CD8-positive, alpha-beta memory T cell (primary cell): ENCODE measurements around the gene SOX30. TPM values are rescaled to one million over a fixed set of nuclear protein-coding genes. Genes with fewer than 3 reads are reported as not detected.
"Not testable (repeated sequence)": the region's sequence is repeated elsewhere in the genome, so short reads cannot be mapped to it uniquely, and the experiment has no call there.

Experiments
- CTCF ChIA-PET: fragments of 350-600 bp; sonication (Branson Sonifier 250); formaldehyde crosslinking; loops from one replicate; lab custom pipeline; 2021; ENCODE audit warnings: antibody characterized with exemption; lab: Charles Lee
- POLR2A ChIA-PET: fragments of 350-600 bp; sonication (Branson Sonifier 250); formaldehyde crosslinking; loops from one replicate; lab custom pipeline; 2021; ENCODE audit warnings: antibody characterized with exemption; lab: Charles Lee
- DNase-seq, 5 donors: peaks; one replicate each; pipeline versions ENCODE4 v3.0.0 to v3.0.0-alpha.2; 2020 to 2022; ENCODE audit warnings: mixed read lengths in 1 of 5
- H3K27ac ChIP-seq: one replicate; pipeline ENCODE4 v1.7.0; 2013; ENCODE audit warnings: low read depth, mild to moderate bottlenecking, low read length, moderate library complexity
- H3K27me3 ChIP-seq: 2 replicates; pipeline ENCODE4 v1.7.0; 2013; ENCODE audit warnings: low read length, mild to moderate bottlenecking; ENCODE audit not compliant: insufficient read depth, poor library complexity, severe bottlenecking
- H3K36me3 ChIP-seq: 2 replicates; pipeline ENCODE4 v1.7.0; 2013; ENCODE audit warnings: mild to moderate bottlenecking, low read length, moderate library complexity; ENCODE audit not compliant: insufficient read depth
- H3K4me1 ChIP-seq: 2 replicates; pipeline ENCODE4 v1.7.0; 2013; ENCODE audit warnings: mild to moderate bottlenecking, low read length, moderate library complexity; ENCODE audit not compliant: insufficient read depth
- H3K4me3 ChIP-seq: 2 replicates; pipeline ENCODE4 v1.7.0; 2013; ENCODE audit warnings: mild to moderate bottlenecking, low read length
- H3K9me3 ChIP-seq: 2 replicates; pipeline ENCODE4 v1.7.0; 2013; ENCODE audit warnings: mild to moderate bottlenecking, low read length
- H3K27ac Mint-ChIP-seq, 8 donors: one replicate each; pipeline ENCODE4 v1.8.0; 2020 to 2021; ENCODE audit warnings: mixed read lengths in 8 of 8, mild to moderate bottlenecking in 6 of 8, inconsistent platforms in 3 of 8, moderate library complexity in 3 of 8
- H3K27me3 Mint-ChIP-seq, 2 donors: one replicate each; pipeline ENCODE4 v1.8.0; 2020 to 2021; ENCODE audit warnings: mixed read lengths in 2 of 2, mild to moderate bottlenecking in 1 of 2, moderate library complexity in 1 of 2
- H3K36me3 Mint-ChIP-seq, 3 donors: one replicate each; pipeline ENCODE4 v1.8.0; 2020 to 2021; ENCODE audit warnings: mixed read lengths in 3 of 3, inconsistent platforms in 1 of 3, mild to moderate bottlenecking in 1 of 3
- H3K4me1 Mint-ChIP-seq, 3 donors: one replicate each; pipeline ENCODE4 v1.8.0; 2020 to 2021; ENCODE audit warnings: mixed read lengths in 3 of 3, inconsistent platforms in 1 of 3, mild to moderate bottlenecking in 1 of 3
- H3K4me3 Mint-ChIP-seq, 7 donors: one replicate each; pipeline ENCODE4 v1.8.0; 2020 to 2021; ENCODE audit warnings: mixed read lengths in 7 of 7, mild to moderate bottlenecking in 6 of 7, moderate library complexity in 4 of 7, inconsistent platforms in 2 of 7
- H3K9me3 Mint-ChIP-seq, 5 donors: one replicate each; pipeline ENCODE4 v1.8.0; 2020 to 2022; ENCODE audit warnings: mixed read lengths in 5 of 5, mild to moderate bottlenecking in 3 of 5, moderate library complexity in 2 of 5, inconsistent platforms in 1 of 5
- polyA plus RNA-seq: library from polyadenylated mRNA; unstranded; fragments of 300-500 nt; fragmentation: Illumina TruSeq; gene quantifications from one replicate; pipeline ENCODE4 v1.2.3, GENCODE V29; 2021
- total RNA-seq, 2 experiments: library from RNA; stranded (reverse); gene quantifications; one replicate each; pipeline ENCODE4 v1.2.3, GENCODE V29; 2021

Gene SOX30
- total and polyA plus RNA-seq, 3 experiments from 2014 or later = 0.09 to 0.28 (median 0.11) TPM

DNA sequence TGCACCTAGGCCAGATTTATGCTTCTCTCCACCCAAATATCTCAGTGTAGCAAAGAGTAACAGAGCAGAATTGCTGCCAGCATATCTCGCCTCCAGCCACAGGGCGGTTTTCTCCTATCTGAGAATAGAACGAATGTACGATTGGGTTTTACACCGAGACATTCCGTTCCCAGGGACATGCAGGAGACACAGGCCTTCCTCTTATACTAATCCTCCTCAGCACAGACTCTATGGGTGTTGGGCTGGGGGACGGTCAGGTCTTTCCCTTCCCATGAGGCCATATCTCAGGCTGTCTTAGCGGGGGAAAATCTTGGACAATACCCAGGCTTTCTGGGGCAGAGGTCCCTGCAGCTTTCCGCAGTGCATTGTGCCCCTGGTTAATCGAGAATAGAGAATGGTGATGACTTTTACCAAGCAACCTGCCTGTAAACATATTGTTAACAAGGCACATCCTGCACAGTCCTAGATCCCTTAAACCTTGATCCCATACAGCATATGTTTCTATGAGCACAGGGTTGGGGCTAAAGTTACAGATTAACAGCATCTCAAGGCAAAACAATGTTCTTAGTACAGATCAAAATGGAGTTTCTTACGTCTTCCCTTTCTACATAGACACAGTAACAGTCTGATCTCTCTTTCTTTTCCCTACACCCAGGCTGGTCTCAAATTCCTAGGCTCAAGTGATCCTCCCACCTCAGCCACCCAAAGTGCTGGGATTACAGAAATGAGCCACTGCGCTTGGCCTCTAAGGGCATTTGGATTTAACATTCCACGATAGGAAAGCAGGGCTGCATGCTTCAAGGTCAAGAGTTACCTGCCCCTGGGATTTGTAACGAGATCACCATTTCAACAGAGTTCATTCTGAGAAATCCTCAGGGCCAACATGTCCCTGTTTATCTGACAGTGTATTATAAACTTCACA lies 34.3 kb upstream of the SOX30 start:
- H3K4me1 ChIP-seq, H3K27ac ChIP-seq, POLR2A ChIA-PET, H3K36me3 ChIP-seq, H3K9me3 Mint-ChIP-seq, H3K36me3 Mint-ChIP-seq, DNase-seq, H3K4me3 Mint-ChIP-seq, CTCF ChIA-PET, H3K4me1 Mint-ChIP-seq, H3K27me3 Mint-ChIP-seq, H3K27ac Mint-ChIP-seq, H3K27me3 ChIP-seq, H3K9me3 ChIP-seq, H3K4me3 ChIP-seq: not testable (repeated sequence)

DNA sequence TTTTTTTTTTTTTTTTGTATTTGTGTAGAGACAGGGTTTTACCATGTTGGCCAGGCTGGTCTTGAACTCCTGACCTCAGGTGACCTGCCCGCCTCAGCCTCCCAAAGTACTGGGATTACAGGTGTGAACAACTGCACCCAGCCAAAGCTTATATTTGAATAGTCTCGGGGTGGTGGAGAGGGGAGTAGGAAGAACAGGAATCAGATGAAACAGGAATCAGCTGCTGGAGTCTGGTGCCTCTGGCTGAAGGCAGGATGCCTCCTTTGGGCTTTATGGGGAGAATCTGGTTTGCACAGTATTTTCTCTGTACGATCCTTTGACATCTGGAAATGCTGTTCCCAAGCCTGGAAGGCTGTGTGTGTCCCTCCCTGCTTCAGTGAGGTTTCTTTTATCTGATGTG lies 30.0 kb upstream of the SOX30 start:
- Mint-ChIP-seq H3K4me1 (no peaks in the 10 kb centered on the region), H3K4me3 (no peak overlapping the region), H3K27me3 (peaks cover 0 to 4% of the 10 kb centered on the region in 2 donors), H3K9me3 (no peaks in the 10 kb centered on the region), H3K27ac (no peak overlapping the region), H3K36me3 (no peaks in the 10 kb centered on the region)
- POLR2A ChIA-PET = interaction anchor here (0.6 kb wide), 1 partner anchor 210 kb away, joined by 3 read pairs; no protein-coding TSS in a partner anchor
- H3K4me1 ChIP-seq = no peaks in the 10 kb centered on the region
- no peak for DNase-seq
- no peaks in the 10 kb centered on the region for H3K9me3 ChIP-seq
- CTCF ChIA-PET = interaction anchor here (0.6 to 0.7 kb wide), 2 partner anchors 198 to 242 kb away, joined by 3 to 4 read pairs; no protein-coding TSS in a partner anchor
- H3K27ac ChIP-seq = no peak overlapping the region
- no peak overlapping the region for H3K4me3 ChIP-seq
- H3K36me3 ChIP-seq = no peaks in the 10 kb centered on the region
- H3K27me3 ChIP-seq = no peaks in the 10 kb centered on the region

DNA sequence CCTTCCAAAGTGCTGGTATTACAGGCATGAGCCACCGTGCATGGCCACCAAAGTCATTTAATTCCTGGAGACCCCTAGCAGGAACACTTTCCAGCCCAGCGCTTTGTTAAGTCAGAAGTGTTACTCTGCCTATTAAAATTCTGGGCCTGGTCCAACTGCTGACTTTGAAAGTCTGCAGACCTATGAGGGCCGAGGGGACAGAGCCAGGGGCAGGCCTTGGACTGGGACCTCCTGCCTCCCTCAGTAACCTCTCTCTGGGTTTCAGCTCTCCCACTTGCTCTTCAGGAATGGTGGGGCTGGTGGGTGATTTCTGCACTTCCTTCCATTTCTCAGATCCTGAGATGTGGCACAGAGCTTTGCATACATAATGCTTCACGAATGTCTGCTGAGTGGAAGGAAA lies 28.8 kb upstream of the SOX30 start:
- no peaks in the 10 kb centered on the region for H3K9me3 Mint-ChIP-seq
- no peaks in the 10 kb centered on the region for H3K36me3 Mint-ChIP-seq
- Histone ChIP-seq H3K4me1 (no peaks in the 10 kb centered on the region), H3K27me3 (no peaks in the 10 kb centered on the region), H3K9me3 (no peaks in the 10 kb centered on the region), H3K4me3 (no peak overlapping the region), H3K36me3 (no peaks in the 10 kb centered on the region), H3K27ac (no peak overlapping the region)
- H3K27ac Mint-ChIP-seq = no peak overlapping the region
- ChIA-PET CTCF (interaction anchor here (1.2 to 1.5 kb wide), 2 partner anchors 10 to 14 kb away, joined by 3 to 4 read pairs; partner anchors contain the start of gene C5orf52), POLR2A (no interaction called here)
- DNase-seq = no peak
- H3K4me3 Mint-ChIP-seq = no peak overlapping the region
- no peaks in the 10 kb centered on the region for H3K4me1 Mint-ChIP-seq
- peaks cover 0 to 4% of the 10 kb centered on the region in 2 donors for H3K27me3 Mint-ChIP-seq

DNA sequence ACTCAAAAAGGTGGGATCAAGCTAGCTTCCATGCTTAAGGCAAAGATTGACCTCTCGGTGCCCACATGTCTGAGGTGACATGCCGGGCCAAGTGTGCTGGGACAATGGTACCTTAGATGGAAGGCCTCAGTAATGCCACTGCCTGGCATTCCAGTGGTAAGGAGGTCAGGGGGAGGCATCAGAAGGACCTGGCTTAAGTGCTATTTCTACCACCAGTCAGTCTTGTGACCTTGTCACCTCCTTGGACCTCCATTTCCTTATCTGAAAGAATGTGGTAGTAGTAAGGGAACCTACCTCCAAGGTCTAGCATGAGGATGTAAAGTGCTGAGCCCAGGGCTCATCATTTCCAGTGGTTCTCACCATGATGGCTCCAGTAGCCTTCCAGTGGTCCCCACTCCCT lies 28.0 kb upstream of the SOX30 start:
- Histone ChIP-seq H3K9me3 (no peaks in the 10 kb centered on the region), H3K27me3 (no peaks in the 10 kb centered on the region), H3K36me3 (no peaks in the 10 kb centered on the region), H3K27ac (no peak overlapping the region), H3K4me3 (no peak overlapping the region), H3K4me1 (no peaks in the 10 kb centered on the region)
- CTCF ChIA-PET = interaction anchor here (0.7 to 1.5 kb wide), 2 partner anchors 9 to 26 kb away, joined by 3 to 4 read pairs; partner anchors contain the start of gene C5orf52
- Mint-ChIP-seq H3K27me3 (peaks cover 0 to 4% of the 10 kb centered on the region in 2 donors), H3K4me3 (no peak overlapping the region), H3K27ac (no peak overlapping the region), H3K4me1 (no peaks in the 10 kb centered on the region), H3K9me3 (no peaks in the 10 kb centered on the region), H3K36me3 (no peaks in the 10 kb centered on the region)
- POLR2A ChIA-PET = no interaction called here
- no peak for DNase-seq

DNA sequence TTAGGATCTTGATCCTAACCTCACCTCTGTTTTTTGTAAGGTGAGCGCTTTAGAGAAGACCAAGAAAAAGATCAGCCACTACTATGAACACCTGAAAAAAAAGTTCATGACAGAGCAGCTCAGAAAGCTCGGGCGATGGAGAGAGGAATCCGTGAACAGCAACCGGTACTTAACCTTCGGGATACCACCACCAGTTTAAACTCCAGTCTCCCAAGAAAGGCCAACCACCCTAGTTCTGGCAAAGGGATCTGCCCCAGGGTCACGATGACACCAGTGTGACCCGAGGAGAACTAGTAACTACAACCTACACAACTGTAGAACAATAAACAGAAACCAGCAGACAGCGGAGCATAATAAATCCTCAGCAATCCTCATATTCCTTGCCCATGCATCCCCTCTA lies 27.6 kb upstream of the SOX30 start:
- H3K27ac Mint-ChIP-seq = no peak overlapping the region
- ChIA-PET POLR2A (no interaction called here), CTCF (interaction anchor here (1.5 kb wide), 1 partner anchor 9 kb away, joined by 4 read pairs; the partner anchor contains the start of gene C5orf52)
- H3K4me1 Mint-ChIP-seq = no peaks in the 10 kb centered on the region
- no peak overlapping the region for H3K4me3 Mint-ChIP-seq
- peaks cover 0 to 4% of the 10 kb centered on the region in 2 donors for H3K27me3 Mint-ChIP-seq
- no peaks in the 10 kb centered on the region for H3K9me3 ChIP-seq
- H3K36me3 Mint-ChIP-seq = no peaks in the 10 kb centered on the region
- H3K4me3 ChIP-seq = no peak overlapping the region
- no peaks in the 10 kb centered on the region for H3K4me1 ChIP-seq
- no peaks in the 10 kb centered on the region for H3K27me3 ChIP-seq
- no peaks in the 10 kb centered on the region for H3K36me3 ChIP-seq
- H3K27ac ChIP-seq = no peak overlapping the region
- H3K9me3 Mint-ChIP-seq = no peaks in the 10 kb centered on the region
- DNase-seq = no peak

DNA sequence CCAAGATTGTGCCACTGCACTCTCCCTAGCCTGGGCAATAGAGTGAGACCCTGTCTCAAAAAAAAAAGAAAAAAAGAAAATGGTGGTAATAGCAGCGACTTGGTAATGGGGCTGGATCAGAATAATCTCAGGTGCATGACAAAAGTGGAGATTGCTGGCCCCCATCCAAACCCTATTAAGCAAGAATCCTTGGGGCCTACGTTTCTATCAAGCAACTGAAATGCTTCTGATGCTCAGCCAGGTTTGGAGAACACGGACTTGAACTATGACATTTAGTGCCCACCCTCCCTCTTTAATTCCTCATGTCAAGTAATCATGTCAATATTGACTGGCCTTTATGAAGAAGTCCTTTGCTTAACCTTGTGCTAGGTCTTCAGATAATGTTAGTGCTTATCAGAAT lies 25.7 kb upstream of the SOX30 start:
- Histone ChIP-seq H3K9me3 (no peaks in the 10 kb centered on the region), H3K4me3 (no peak overlapping the region), H3K4me1 (no peaks in the 10 kb centered on the region), H3K27me3 (no peaks in the 10 kb centered on the region), H3K27ac (no peak overlapping the region), H3K36me3 (no peaks in the 10 kb centered on the region)
- Mint-ChIP-seq H3K4me1 (no peaks in the 10 kb centered on the region), H3K4me3 (no peak overlapping the region), H3K27me3 (peaks cover 0 to 3% of the 10 kb centered on the region in 2 donors), H3K27ac (no peak overlapping the region), H3K36me3 (no peaks in the 10 kb centered on the region), H3K9me3 (no peaks in the 10 kb centered on the region)
- DNase-seq = no peak
- CTCF ChIA-PET = no interaction called here
- POLR2A ChIA-PET = no interaction called here

DNA sequence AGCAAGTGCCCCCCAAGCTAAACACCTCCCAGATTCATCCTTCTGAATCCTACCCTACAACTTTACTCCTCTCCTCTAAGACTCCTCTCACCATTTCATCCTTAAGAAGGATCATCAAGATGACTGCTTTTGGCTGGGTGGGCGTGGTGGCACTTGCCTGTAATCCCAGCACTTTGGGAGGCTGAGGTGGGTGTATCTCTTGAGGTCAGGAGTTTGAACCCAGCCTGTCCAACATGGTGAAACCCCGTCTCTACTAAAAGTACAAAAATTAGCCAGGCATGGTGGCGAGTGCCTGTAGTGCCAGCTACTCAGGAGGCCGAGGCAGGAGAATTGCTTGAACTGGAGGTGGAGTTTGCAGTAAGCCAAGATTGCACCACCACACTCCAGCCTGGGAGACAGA lies 22.1 kb upstream of the SOX30 start:
- POLR2A ChIA-PET, H3K36me3 ChIP-seq, H3K4me3 Mint-ChIP-seq, H3K9me3 Mint-ChIP-seq, DNase-seq, H3K36me3 Mint-ChIP-seq, H3K4me3 ChIP-seq, H3K27ac ChIP-seq, H3K27me3 ChIP-seq, H3K9me3 ChIP-seq, H3K27ac Mint-ChIP-seq: not testable (repeated sequence)
- H3K4me1 ChIP-seq = peaks cover 12% of the 10 kb centered on the region
- H3K27me3 Mint-ChIP-seq = peaks cover 21 to 23% of the 10 kb centered on the region in 2 donors
- CTCF ChIA-PET = interaction anchor here (1.0 kb wide), 1 partner anchor 44 kb away, joined by 4 read pairs; no protein-coding TSS in a partner anchor
- H3K4me1 Mint-ChIP-seq = peaks cover 18 to 27% (median 24%) of the 10 kb centered on the region in 3 donors

DNA sequence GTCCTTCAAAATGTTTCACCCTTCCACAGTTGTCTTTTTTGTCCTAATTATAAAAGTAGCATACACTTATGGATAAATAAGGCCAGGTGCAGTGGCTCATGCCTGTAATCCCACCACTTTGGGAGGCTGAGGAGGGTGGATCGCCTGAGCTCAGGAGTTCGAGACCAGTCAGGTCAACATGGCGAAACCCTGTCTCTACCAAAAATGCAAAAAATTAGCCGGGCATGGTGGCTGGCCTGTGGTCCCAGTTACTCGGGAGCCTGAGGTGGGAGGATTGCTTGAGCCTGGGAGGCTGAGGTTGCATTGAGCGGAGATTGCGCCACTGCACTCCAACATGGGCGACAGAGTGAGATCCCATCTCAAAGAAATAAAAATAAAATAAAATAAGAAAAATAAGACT lies 20.7 kb upstream of the SOX30 start:
- H3K36me3 ChIP-seq = no peaks in the 10 kb centered on the region
- H3K36me3 Mint-ChIP-seq = no peaks in the 10 kb centered on the region
- ChIA-PET CTCF (no interaction called here), POLR2A (no interaction called here)
- DNase-seq = no peak
- H3K27me3 ChIP-seq = no peaks in the 10 kb centered on the region
- H3K9me3 Mint-ChIP-seq = no peaks in the 10 kb centered on the region
- H3K9me3 ChIP-seq = no peaks in the 10 kb centered on the region
- H3K4me1 Mint-ChIP-seq = peaks cover 18 to 27% (median 24%) of the 10 kb centered on the region in 3 donors
- peaks cover 12% of the 10 kb centered on the region for H3K4me1 ChIP-seq
- no peak overlapping the region for H3K4me3 ChIP-seq
- H3K27ac Mint-ChIP-seq = no peak overlapping the region
- H3K4me3 Mint-ChIP-seq = peak overlapping the region in 3 of 7 donors; percentile 26 to 91 (median 70)
- peaks cover 27 to 28% of the 10 kb centered on the region in 2 donors for H3K27me3 Mint-ChIP-seq
- H3K27ac ChIP-seq = no peak overlapping the region
